ENCODE data around the gene UBAP1L.

Gene UBAP1L

DNA sequence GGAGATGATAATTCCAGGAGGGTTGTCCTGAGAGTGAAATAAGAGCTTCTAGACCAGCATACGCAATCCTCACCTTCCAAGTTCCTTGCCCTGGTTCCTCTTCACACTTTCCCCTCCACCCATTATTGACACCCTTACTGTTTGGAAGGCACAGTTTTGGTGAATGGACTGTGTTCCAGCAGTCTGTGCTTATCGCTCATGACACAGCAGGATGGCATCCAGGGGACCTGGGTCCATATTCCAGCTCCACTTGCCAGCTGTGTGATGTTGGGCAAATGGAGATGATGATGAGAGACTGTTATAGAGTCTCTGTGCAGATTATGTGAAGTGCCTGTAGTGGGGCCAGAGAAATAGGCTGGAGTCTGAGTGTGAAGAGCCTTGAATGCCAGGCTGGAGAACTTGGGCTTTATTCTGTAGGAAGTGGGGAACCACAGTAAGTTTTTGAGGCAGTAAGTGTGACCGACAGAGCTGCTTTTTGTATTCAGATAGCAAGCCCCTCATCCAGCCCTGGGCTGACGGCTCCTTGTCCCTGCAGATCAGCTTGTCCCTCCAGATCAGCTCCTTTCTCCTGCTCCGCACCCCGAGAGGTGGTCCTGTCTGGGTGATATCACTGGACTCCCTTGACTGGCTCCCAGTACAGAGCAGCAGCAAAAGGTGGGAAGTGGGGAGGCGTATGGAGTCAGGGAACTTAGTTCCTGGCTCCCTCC, 30.3 kb downstream of the UBAP1L start:
- Histone ChIP-seq H3K4me1 (ENCODE audit: control insufficient read depth, insufficient read depth, low read depth, low read length) (peaks cover 21% of the 10 kb centered on the region), H3K79me1 (replicated peaks; ENCODE audit: low read length, poor library complexity, severe bottlenecking) (no peaks in the 10 kb centered on the region), H3K18ac (ENCODE audit: low read depth in 1 of 2, low read length in 2 of 2) (no peak overlapping the region), H2BK120ac (ENCODE audit: low read depth, low read length) (no peak overlapping the region), H2AK5ac (ENCODE audit: low read length, severe bottlenecking) (no peak overlapping the region), H2BK12ac (ENCODE audit: low read length in 2 of 2) (no peak overlapping the region), H3K27me3 (ENCODE audit: control insufficient read depth in 1 of 2, insufficient read depth in 1 of 2, low read length in 2 of 2) (peaks cover 64 to 77% of the 10 kb centered on the region in 2 experiments), H3K9ac (ENCODE audit: low read length) (no peak overlapping the region), H2BK5ac (ENCODE audit: low read depth, low read length, poor library complexity, severe bottlenecking) (no peak overlapping the region), H3K9me3 (ENCODE audit: control insufficient read depth, low read length) (no peaks in the 10 kb centered on the region), H3K4me2 (ENCODE audit: low read length, poor library complexity, severe bottlenecking) (no peak overlapping the region), H4K8ac (ENCODE audit: low read length) (peak overlapping the region; percentile 22), H3K14ac (ENCODE audit: low read length in 2 of 2) (peak overlapping the region in 1 of 2 experiments; percentile 19), H3K36me3 (ENCODE audit: control insufficient read depth in 1 of 2, insufficient read depth in 2 of 2, low read depth in 1 of 2, low read length in 2 of 2) (no peaks in the 10 kb centered on the region), H4K91ac (ENCODE audit: low read length) (no peak overlapping the region), H2BK15ac (ENCODE audit: low read depth, poor library complexity, severe bottlenecking) (no peak overlapping the region), H3K4me3 (ENCODE audit: insufficient read depth in 1 of 2, low read depth in 1 of 2, low read length in 2 of 2) (no peak overlapping the region), H3K27ac (ENCODE audit: low read length, poor library complexity, severe bottlenecking) (no peak overlapping the region), H2AFZ (ENCODE audit: low read depth, low read length) (no peak overlapping the region), H3K23ac (ENCODE audit: low read length in 2 of 2) (no peak overlapping the region), H3K4ac (ENCODE audit: low read depth in 1 of 2, low read length in 2 of 2) (no peak overlapping the region)
- no peak for DNase-seq
- 89% methylated on average over 7 of the region's 7 CpGs for WGBS

DNA sequence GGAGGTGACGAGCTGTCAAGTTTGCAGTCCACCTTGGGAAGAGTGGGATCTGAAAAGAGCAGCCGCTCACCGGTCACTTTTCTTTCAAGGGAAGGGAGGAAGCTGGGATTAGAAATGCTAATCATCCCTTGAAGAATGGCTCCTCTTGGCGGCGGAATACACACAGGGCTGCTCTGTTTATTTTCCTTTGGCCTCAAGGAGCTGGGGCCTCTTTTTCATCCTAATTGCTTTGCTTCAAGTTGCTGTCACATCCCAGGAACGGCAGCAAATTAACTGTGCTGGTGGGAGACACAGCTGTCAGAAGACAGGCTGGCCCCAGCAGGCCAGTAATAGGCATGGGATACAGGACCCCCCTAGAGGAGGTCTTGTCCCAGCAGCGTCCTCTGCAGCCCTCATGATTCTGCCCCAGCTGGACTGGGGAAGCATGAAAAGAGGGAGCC, 31.7 kb downstream of the UBAP1L start:
- Histone ChIP-seq H3K18ac (ENCODE audit: low read depth in 1 of 2, low read length in 2 of 2) (no peak overlapping the region), H3K4me3 (ENCODE audit: insufficient read depth in 1 of 2, low read depth in 1 of 2, low read length in 2 of 2) (no peak overlapping the region), H2BK15ac (ENCODE audit: low read depth, poor library complexity, severe bottlenecking) (no peak overlapping the region), H2BK12ac (ENCODE audit: low read length in 2 of 2) (no peak overlapping the region), H2AFZ (ENCODE audit: low read depth, low read length) (no peak overlapping the region), H3K23ac (ENCODE audit: low read length in 2 of 2) (no peak overlapping the region), H3K4me1 (ENCODE audit: control insufficient read depth, insufficient read depth, low read depth, low read length) (peaks cover 19% of the 10 kb centered on the region), H3K79me1 (replicated peaks; ENCODE audit: low read length, poor library complexity, severe bottlenecking) (no peaks in the 10 kb centered on the region), H3K36me3 (ENCODE audit: control insufficient read depth in 1 of 2, insufficient read depth in 2 of 2, low read depth in 1 of 2, low read length in 2 of 2) (no peaks in the 10 kb centered on the region), H3K9ac (ENCODE audit: low read length) (no peak overlapping the region), H4K8ac (ENCODE audit: low read length) (no peak overlapping the region), H3K9me3 (ENCODE audit: control insufficient read depth, low read length) (no peaks in the 10 kb centered on the region), H3K14ac (ENCODE audit: low read length in 2 of 2) (no peak overlapping the region), H3K4ac (ENCODE audit: low read depth in 1 of 2, low read length in 2 of 2) (no peak overlapping the region), H2AK5ac (ENCODE audit: low read length, severe bottlenecking) (no peak overlapping the region), H2BK120ac (ENCODE audit: low read depth, low read length) (no peak overlapping the region), H4K91ac (ENCODE audit: low read length) (no peak overlapping the region), H3K27ac (ENCODE audit: low read length, poor library complexity, severe bottlenecking) (no peak overlapping the region), H2BK5ac (ENCODE audit: low read depth, low read length, poor library complexity, severe bottlenecking) (no peak overlapping the region), H3K27me3 (ENCODE audit: control insufficient read depth in 1 of 2, insufficient read depth in 1 of 2, low read length in 2 of 2) (peaks cover 71 to 88% of the 10 kb centered on the region in 2 experiments), H3K4me2 (ENCODE audit: low read length, poor library complexity, severe bottlenecking) (no peak overlapping the region)
- peak; percentile 70 for DNase-seq
- WGBS = 7% methylated on average over 7 of the region's 7 CpGs

DNA sequence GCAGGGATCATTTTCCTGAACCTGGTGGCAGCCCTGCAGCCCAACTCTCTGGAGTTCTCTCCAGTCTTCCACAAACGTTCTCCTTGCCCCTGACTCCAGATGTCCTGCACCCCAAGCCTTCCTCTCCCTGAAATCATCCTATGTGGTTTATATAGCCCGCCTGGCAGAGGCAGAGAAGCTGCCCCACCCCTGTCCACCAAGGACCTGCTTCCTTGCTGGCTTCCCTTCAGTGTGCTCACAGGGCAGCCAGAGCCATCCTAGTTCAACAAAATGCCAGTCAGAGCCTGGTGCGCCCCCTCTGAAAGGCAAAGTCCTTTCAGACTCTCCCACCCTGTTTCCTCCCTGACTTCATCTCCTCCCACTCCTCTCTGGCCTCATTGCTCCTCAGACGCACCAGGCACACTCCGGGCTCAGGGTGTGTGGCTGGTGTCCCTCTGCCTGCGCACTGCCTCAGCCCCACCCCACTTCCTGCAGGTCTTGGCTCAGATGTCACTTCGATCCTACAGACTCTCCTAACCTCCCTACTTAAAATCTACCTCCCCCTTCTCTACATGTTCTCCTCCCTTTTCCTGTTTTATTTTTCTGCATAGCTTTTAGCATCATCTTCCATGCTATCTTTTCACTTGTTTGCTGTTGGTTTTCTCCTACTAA, 32.6 kb downstream of the UBAP1L start:
- Histone ChIP-seq H3K9ac (ENCODE audit: low read length) (no peak overlapping the region), H3K4ac (ENCODE audit: low read depth in 1 of 2, low read length in 2 of 2) (no peak overlapping the region), H3K4me2 (ENCODE audit: low read length, poor library complexity, severe bottlenecking) (no peak overlapping the region), H3K14ac (ENCODE audit: low read length in 2 of 2) (peak overlapping the region in 1 of 2 experiments; percentile 53), H3K9me3 (ENCODE audit: control insufficient read depth, low read length) (no peaks in the 10 kb centered on the region), H4K91ac (ENCODE audit: low read length) (no peak overlapping the region), H3K79me1 (replicated peaks; ENCODE audit: low read length, poor library complexity, severe bottlenecking) (no peaks in the 10 kb centered on the region), H3K4me1 (ENCODE audit: control insufficient read depth, insufficient read depth, low read depth, low read length) (peaks cover 13% of the 10 kb centered on the region), H2AFZ (ENCODE audit: low read depth, low read length) (no peak overlapping the region), H2AK5ac (ENCODE audit: low read length, severe bottlenecking) (no peak overlapping the region), H3K18ac (ENCODE audit: low read depth in 1 of 2, low read length in 2 of 2) (peak overlapping the region in 1 of 2 experiments; percentile 29), H3K4me3 (ENCODE audit: insufficient read depth in 1 of 2, low read depth in 1 of 2, low read length in 2 of 2) (no peak overlapping the region), H2BK120ac (ENCODE audit: low read depth, low read length) (no peak overlapping the region), H2BK12ac (ENCODE audit: low read length in 2 of 2) (no peak overlapping the region), H3K36me3 (ENCODE audit: control insufficient read depth in 1 of 2, insufficient read depth in 2 of 2, low read depth in 1 of 2, low read length in 2 of 2) (no peaks in the 10 kb centered on the region), H3K27me3 (ENCODE audit: control insufficient read depth in 1 of 2, insufficient read depth in 1 of 2, low read length in 2 of 2) (peaks cover 76 to 93% of the 10 kb centered on the region in 2 experiments), H4K8ac (ENCODE audit: low read length) (no peak overlapping the region), H2BK15ac (ENCODE audit: low read depth, poor library complexity, severe bottlenecking) (no peak overlapping the region), H3K27ac (ENCODE audit: low read length, poor library complexity, severe bottlenecking) (no peak overlapping the region), H3K23ac (ENCODE audit: low read length in 2 of 2) (no peak overlapping the region), H2BK5ac (ENCODE audit: low read depth, low read length, poor library complexity, severe bottlenecking) (no peak overlapping the region)
- 25% methylated on average over 7 of the region's 7 CpGs for WGBS
- no peak for DNase-seq

DNA sequence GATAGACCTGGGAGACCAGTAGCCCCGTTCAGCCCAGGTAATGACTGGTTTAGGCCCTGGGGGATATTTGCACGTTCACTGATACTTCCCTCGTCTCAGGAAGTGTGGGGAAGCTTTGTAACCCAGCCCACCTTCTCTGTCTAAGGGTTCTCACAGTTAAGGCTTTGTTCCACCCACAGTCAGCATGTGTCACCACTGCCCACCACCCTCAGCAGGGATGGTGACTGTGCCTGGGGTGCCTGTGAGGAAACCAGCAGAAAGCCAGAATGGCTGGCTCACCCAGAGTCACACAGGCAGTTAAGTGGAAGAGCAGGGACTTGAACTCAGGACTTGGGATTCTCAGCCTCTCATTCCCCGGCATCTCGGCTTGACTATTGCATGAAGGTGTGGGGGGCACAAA, 33.2 kb downstream of the UBAP1L start:
- Histone ChIP-seq H3K27me3 (ENCODE audit: control insufficient read depth in 1 of 2, insufficient read depth in 1 of 2, low read length in 2 of 2) (peaks cover 76 to 95% of the 10 kb centered on the region in 2 experiments), H3K4me2 (ENCODE audit: low read length, poor library complexity, severe bottlenecking) (no peak overlapping the region), H2BK12ac (ENCODE audit: low read length in 2 of 2) (no peak overlapping the region), H2BK5ac (ENCODE audit: low read depth, low read length, poor library complexity, severe bottlenecking) (no peak overlapping the region), H3K23ac (ENCODE audit: low read length in 2 of 2) (no peak overlapping the region), H3K9me3 (ENCODE audit: control insufficient read depth, low read length) (no peaks in the 10 kb centered on the region), H2AFZ (ENCODE audit: low read depth, low read length) (no peak overlapping the region), H3K4me1 (ENCODE audit: control insufficient read depth, insufficient read depth, low read depth, low read length) (peaks cover 14% of the 10 kb centered on the region), H3K4ac (ENCODE audit: low read depth in 1 of 2, low read length in 2 of 2) (no peak overlapping the region), H2BK15ac (ENCODE audit: low read depth, poor library complexity, severe bottlenecking) (no peak overlapping the region), H3K36me3 (ENCODE audit: control insufficient read depth in 1 of 2, insufficient read depth in 2 of 2, low read depth in 1 of 2, low read length in 2 of 2) (no peaks in the 10 kb centered on the region), H4K8ac (ENCODE audit: low read length) (peak overlapping the region; percentile 5), H3K14ac (ENCODE audit: low read length in 2 of 2) (peak overlapping the region in 1 of 2 experiments; percentile 12), H4K91ac (ENCODE audit: low read length) (no peak overlapping the region), H3K79me1 (replicated peaks; ENCODE audit: low read length, poor library complexity, severe bottlenecking) (no peaks in the 10 kb centered on the region), H3K18ac (ENCODE audit: low read depth in 1 of 2, low read length in 2 of 2) (peak overlapping the region in 1 of 2 experiments; percentile 49), H3K9ac (ENCODE audit: low read length) (no peak overlapping the region), H3K4me3 (ENCODE audit: insufficient read depth in 1 of 2, low read depth in 1 of 2, low read length in 2 of 2) (no peak overlapping the region), H3K27ac (ENCODE audit: low read length, poor library complexity, severe bottlenecking) (no peak overlapping the region), H2AK5ac (ENCODE audit: low read length, severe bottlenecking) (no peak overlapping the region), H2BK120ac (ENCODE audit: low read depth, low read length) (no peak overlapping the region)
- DNase-seq = no peak
- 87% methylated on average over 5 of the region's 5 CpGs for WGBS
